GM20000 (cell line): ENCODE measurements around the gene AKT3.

Experiments
- DNase-seq: peaks from one replicate; pipeline ENCODE4 v3.0.0; 2012; ENCODE audit warnings: low spot score
- CTCF ChIP-seq: IDR thresholded peaks from 2 replicates; pipeline ENCODE4 v1.5.1; 2012; ENCODE audit warnings: mild to moderate bottlenecking, control low read depth; ENCODE audit errors: extremely low read depth, missing control alignments

Gene AKT3

GRCh38 chr1:243465738-243466137, 384.3 kb downstream of the AKT3 start:
- DNase-seq = no peak
- TF ChIP-seq CTCF = no peak

- TF ChIP-seq CTCF = no peak
- DNase-seq = no peak
These were observed 385.0 kb downstream of the AKT3 start for GRCh38 chr1:243465081-243465480.

- no peak for DNase-seq
- TF ChIP-seq CTCF = no peak
These were observed 386.9 kb downstream of the AKT3 start for GRCh38 chr1:243462929-243463697.

GRCh38 chr1:243461700-243462099, 388.3 kb downstream of the AKT3 start:
- no peak for DNase-seq

GRCh38 chr1:243459059-243459458, 391.0 kb downstream of the AKT3 start:
- no peak for TF ChIP-seq CTCF
- no peak for DNase-seq

More at GRCh38 chr1:243461700-243462099, 388.3 kb downstream of the AKT3 start:
- TF ChIP-seq CTCF = no peak

DNA sequence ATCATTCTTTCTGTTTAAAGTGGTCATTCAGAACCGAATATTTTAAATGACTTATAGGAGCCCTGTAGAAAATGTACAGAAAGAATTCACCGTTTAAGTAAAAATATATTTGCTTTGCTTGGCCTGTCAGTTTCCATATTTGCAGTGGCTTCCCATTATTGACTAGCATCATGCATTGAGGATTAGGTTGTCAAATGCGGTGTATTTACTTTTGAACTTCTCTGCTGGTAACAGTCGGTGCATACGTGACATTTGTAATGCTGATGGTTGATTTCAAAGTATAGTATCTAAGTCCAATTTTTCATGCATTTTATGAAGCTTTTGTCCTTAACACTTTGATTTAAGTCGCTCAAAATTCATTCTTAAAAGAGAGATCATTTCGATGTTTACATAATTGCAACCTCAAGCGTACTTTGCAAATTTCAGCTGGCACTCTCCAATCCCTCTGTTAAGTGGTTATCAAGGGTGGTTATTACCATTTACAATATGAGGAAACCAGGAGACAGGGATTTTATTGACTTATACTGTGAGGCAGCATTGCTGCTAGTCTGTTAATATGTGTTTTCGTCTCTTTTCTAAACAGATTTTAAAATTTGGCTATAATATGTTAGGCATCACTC, 392.6 kb downstream of the AKT3 start:
- no peak for DNase-seq
- TF ChIP-seq CTCF = no peak
